Vagina (tissue), 2 donors: ENCODE measurements around the gene WNT2.

Source experiments
- CTCF ChIP-seq, 3 experiments: fragments of 450-650 bp in 2 of 3; fragments of 200-600 bp in 1 of 3; sonication (generic) in 1 of 3; IDR thresholded peaks; one replicate each; pipeline ENCODE4 v1.5.1; 2017 to 2019; ENCODE audit warnings: antibody characterized with exemption in 3 of 3, mild to moderate bottlenecking in 2 of 3, moderate library complexity in 2 of 3
- POLR2A ChIP-seq, 2 donors: fragments of 450-650 bp; IDR thresholded peaks; one replicate each; pipeline ENCODE4 v1.6.1; 2017; ENCODE audit warnings: antibody characterized with exemption in 2 of 2, mild to moderate bottlenecking in 2 of 2, moderate library complexity in 2 of 2

GRCh38 chr7:117273814-117274225 lies 49.0 kb downstream of the WNT2 start:
- TF ChIP-seq POLR2A (IDR thresholded peaks at IDR 0.05) (no peak), CTCF (IDR thresholded peaks at IDR 0.05) (no peak)
